ENCODE data around the gene PSENEN. TPM values are rescaled to one million over a fixed set of nuclear protein-coding genes. Genes with fewer than 3 reads are reported as not detected.
A peak's percentile ranks its signal among the peaks of the same experiment; 100 is the strongest.

Gene PSENEN
- total RNA-seq, 3 donors from 2014 or later = 56.7 to 92.1 (median 90.2) TPM

DNA sequence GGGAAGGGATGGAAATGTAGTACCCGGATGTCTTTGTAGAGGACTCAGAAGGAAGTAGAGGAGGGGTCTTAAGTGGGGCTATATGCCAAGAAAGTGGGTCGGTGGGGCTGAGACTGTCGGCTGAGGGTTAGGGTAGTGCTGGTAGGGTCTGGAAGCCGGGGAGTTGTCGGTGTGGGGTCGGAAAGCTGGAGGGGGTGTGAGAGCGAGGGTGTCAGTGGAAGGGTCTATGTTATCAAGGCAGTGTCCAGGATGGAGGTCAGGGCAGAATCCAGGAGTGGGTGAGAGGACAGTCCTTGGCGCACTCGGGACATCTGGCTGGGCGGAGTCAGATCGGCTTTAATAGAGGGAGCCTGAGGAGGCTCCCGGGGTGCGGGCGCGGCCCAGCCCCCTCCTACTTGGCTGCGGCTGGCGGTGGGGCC is 9.7 kb downstream of the PSENEN start:
- intact Hi-C loops (cut with DNase I, micrococcal nuclease) = no loop called here

DNA sequence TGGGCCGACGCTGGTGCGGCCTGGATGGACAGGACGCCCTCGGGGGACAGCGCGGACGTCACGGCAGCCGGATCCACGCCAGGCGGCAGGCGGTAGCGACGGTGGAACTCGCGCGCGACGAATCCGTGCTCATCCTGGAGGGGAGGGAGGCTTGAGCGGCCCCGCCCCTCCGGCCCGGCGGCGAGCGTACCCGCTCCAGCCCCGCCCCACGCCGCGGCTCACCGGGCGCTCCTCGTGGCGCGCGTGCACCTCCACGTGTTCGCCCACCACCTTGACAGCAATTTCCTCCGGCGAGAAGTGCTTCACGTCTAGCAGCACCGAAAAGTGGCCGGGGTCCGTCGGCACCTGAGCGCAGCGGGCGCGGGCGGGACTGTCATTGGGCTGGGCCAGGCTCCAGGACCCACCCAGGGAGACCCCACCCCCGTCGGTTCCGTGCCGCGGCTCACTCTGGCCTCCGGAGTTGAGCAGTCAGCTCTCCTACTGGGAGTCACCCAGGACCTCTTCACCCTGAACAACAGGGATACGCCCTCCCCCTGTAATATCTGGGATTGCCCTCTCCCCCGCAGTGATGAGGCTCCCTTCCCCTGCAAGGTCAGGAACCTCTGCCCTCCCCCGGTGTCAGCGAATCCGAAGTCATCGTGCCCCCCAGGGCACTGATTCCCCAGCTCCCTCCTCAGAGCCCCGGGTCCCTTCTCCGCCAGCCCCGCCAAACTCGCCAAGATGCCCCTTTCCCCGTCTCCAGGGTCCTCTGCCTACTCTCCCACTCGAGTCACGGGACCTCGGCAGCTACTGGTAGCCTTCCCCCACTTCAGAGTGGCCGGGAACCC is 10.3 kb downstream of the PSENEN start:
- Histone ChIP-seq H3K4me3 (no peak overlapping the region), H3K36me3 (ENCODE audit: low read depth) (peaks cover 7% of the 10 kb centered on the region), H3K9me3 (no peaks in the 10 kb centered on the region), H3K4me1 (ENCODE audit: low read depth) (peaks cover 32% of the 10 kb centered on the region)
- intact Hi-C loops (cut with DNase I, micrococcal nuclease) = no loop called here
- ATAC-seq (peak; percentile 45), DNase-seq (peak; percentile 70 to 84 (median 82))
- TF ChIP-seq, protein P1, sequence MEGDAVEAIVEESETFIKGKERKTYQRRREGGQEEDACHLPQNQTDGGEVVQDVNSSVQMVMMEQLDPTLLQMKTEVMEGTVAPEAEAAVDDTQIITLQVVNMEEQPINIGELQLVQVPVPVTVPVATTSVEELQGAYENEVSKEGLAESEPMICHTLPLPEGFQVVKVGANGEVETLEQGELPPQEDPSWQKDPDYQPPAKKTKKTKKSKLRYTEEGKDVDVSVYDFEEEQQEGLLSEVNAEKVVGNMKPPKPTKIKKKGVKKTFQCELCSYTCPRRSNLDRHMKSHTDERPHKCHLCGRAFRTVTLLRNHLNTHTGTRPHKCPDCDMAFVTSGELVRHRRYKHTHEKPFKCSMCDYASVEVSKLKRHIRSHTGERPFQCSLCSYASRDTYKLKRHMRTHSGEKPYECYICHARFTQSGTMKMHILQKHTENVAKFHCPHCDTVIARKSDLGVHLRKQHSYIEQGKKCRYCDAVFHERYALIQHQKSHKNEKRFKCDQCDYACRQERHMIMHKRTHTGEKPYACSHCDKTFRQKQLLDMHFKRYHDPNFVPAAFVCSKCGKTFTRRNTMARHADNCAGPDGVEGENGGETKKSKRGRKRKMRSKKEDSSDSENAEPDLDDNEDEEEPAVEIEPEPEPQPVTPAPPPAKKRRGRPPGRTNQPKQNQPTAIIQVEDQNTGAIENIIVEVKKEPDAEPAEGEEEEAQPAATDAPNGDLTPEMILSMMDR (IDR thresholded peaks at IDR 0.05) = no peak

More for the DNA sequence above, 9.7 kb downstream of the PSENEN start:
- Histone ChIP-seq H3K36me3 (ENCODE audit: low read depth) (peaks cover 7% of the 10 kb centered on the region), H3K4me3 (no peak overlapping the region), H3K9me3 (no peaks in the 10 kb centered on the region), H3K4me1 (ENCODE audit: low read depth) (peaks cover 32% of the 10 kb centered on the region)
- ATAC-seq (peak; percentile 1), DNase-seq (no peak)
- TF ChIP-seq, protein P1 (IDR thresholded peaks at IDR 0.05) = no peak

DNA sequence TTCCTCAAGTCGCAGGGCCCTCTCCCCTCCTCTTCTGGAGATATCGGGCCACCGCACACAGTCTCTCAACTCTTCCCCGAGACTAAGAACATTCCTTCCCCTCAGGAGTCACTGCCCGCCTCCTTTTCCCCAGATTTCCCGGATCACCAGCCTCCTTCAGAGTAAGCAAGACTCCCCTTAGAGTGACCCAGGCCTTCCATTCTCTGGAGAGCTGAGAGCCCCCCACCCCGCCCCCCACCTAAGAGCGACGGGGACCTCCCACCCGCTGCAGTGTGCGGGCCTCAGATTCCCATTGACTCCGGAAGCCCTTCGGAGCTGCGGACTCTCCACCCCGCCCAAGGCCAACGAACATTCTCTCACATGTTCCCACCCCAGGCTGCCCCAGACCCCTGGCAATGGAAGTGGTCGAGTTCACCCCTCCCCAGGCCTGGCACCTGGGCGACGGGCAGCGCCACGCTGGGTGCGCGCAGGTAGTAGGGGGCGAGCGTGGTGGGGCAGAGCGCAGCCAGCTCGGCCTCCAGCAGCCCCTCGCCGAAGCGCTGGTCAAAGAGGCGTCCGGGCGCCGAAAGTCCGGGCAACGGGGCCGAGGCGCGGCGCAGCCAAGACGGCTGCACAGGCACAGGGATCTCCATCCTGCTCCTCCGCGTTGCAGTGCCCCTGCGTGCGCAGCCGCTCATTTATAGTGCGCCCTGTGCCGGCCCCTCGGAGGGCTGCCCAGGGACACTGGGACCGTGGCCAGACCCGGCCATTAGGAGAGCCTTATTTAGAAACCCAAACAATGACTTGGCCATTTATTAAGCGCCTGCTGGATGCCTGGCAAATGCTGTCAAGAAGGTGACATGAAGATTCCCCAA is 11.2 kb downstream of the PSENEN start, which contains the start of gene HSPB6:
Gene HSPB6 (minus strand): TSS at position 653 of the 854 bp plus-strand sequence. CDS start 21 bp downstream, at position 632.
- no peak for ATAC-seq
- Histone ChIP-seq H3K4me1 (ENCODE audit: low read depth) (peaks cover 32% of the 10 kb centered on the region), H3K9me3 (no peaks in the 10 kb centered on the region), H3K36me3 (ENCODE audit: low read depth) (peaks cover 7% of the 10 kb centered on the region), H3K4me3 (peak within 1 kb of the TSS; percentile 80)
- intact Hi-C loops (cut with DNase I, micrococcal nuclease) = no loop called here
- DNase-seq = peak in 2 of 3 donors; percentile 59 to 62
- TF ChIP-seq, protein P1 (IDR thresholded peaks at IDR 0.05) = no peak

DNA sequence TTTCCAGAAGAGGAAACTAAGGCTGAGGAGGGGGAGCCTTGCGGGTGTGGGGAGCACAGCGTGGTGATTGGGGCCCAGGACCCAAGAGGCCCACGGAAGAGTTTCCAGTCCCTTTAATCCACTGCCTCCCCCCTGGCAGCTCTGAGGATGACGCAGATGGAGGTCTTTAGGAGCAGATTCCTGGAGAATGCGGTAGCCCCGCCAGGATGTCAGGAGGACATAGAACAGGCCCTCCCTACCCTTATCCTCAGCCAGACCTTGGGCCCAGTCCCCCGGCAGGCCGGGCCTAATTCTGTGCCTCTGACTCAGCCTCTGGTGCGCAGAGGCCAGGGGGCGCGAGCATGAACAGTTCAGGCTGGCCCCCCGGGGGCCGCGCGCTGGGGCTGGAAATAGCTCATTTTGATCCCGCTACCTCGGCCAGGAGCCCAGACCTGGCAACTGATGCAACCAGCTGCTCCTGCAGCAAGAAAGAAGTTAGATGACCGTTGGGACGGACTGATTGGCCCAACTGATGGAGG is 11.8 kb downstream of the PSENEN start:
- Histone ChIP-seq H3K4me3 (no peak overlapping the region), H3K4me1 (ENCODE audit: low read depth) (peaks cover 32% of the 10 kb centered on the region), H3K9me3 (no peaks in the 10 kb centered on the region), H3K36me3 (ENCODE audit: low read depth) (peaks cover 7% of the 10 kb centered on the region)
- intact Hi-C loops (cut with DNase I, micrococcal nuclease) = no loop called here
- ATAC-seq = peak; percentile 16
- DNase-seq = peak; percentile 54 to 86 (median 74)
- TF ChIP-seq, protein P1 (IDR thresholded peaks at IDR 0.05) = no peak
